SH-SY5Y (cell line): Measurements from ENCODE around the gene SIDT2.

Experiments used
- GATA2 ChIP-seq: IDR thresholded peaks from 2 replicates; pipeline ENCODE4 v1.6.1; 2011; ENCODE audit warnings: mild to moderate bottlenecking, low read depth, low read length
- GATA3 ChIP-seq: IDR thresholded peaks from 2 replicates; pipeline ENCODE4 v1.6.1; 2011; ENCODE audit warnings: low read depth, mild to moderate bottlenecking, low read length, moderate library complexity

DNA sequence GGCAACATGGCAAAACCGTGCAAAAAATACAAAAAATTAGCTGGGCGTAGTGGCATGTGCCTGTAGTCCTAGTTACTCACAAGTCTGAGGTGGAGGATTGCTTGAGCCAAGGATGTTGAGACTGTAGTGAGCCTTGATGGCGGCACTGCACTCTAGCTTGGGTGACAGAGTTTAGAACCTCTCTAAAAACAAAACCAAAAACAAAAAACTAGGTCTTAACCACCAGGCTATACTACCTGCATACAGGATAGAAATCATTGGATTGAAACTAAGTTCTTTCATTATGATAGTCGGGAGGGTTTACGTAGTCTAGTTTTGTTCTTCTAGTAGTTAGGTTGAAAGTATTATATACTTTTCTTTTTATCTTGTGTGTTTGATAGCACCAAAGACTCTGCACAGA is 59.7 kb downstream of the SIDT2 start:
- TF ChIP-seq GATA2 (no peak), GATA3 (no peak)
